Daoy (cell line): ENCODE results near the gene B4GALNT1. TPM values are rescaled to one million over a fixed set of nuclear protein-coding genes. Genes with fewer than 3 reads are reported as not detected.
"Not testable (repeated sequence)": the region's sequence is repeated elsewhere in the genome, so short reads cannot be mapped to it uniquely, and the experiment has no call there.

ENCODE experiments used
- DNase-seq: peaks from one replicate; pipeline ENCODE4 v3.0.0-alpha.2; 2015; ENCODE audit warnings: low read depth
- total RNA-seq: library from RNA; depleted of rRNA; stranded (reverse); fragments of >200 nt; shearing (Covaris generic); gene quantifications from 2 replicates; pipeline ENCODE4 v1.2.3, GENCODE V29; 2014; rRNA removed

B4GALNT1 gene
- total RNA-seq = 36.5 and 60.9 TPM in 2 replicates

GRCh38 chr12:57632958-57633840, at the start of gene B4GALNT1:
B4GALNT1 (minus strand) TSS chr12:57633201; CDS start chr12:57632132, 1,069 bp downstream.
- peak; percentile 85 for DNase-seq

- no peak for DNase-seq
These were observed 46.7 kb upstream of the B4GALNT1 start for GRCh38 chr12:57679697-57680096.

GRCh38 chr12:57677947-57678346, 44.9 kb upstream of the B4GALNT1 start:
- not testable (repeated sequence) for DNase-seq

GRCh38 chr12:57674691-57675090, 41.7 kb upstream of the B4GALNT1 start:
- DNase-seq = no peak

- no peak for DNase-seq
These were observed 39.8 kb upstream of the B4GALNT1 start for GRCh38 chr12:57672801-57673200.

GRCh38 chr12:57671811-57672210, 38.8 kb upstream of the B4GALNT1 start:
- not testable (repeated sequence) for DNase-seq

- not testable (repeated sequence) for DNase-seq
These were observed 36.7 kb upstream of the B4GALNT1 start for GRCh38 chr12:57669691-57670090.

GRCh38 chr12:57666897-57667296, 33.9 kb upstream of the B4GALNT1 start:
- DNase-seq = no peak

- DNase-seq = not testable (repeated sequence)
These were observed 32.2 kb upstream of the B4GALNT1 start for GRCh38 chr12:57665066-57665820.

- no peak for DNase-seq
These were observed 28.4 kb upstream of the B4GALNT1 start for GRCh38 chr12:57661376-57661775.

GRCh38 chr12:57658890-57659289, 25.9 kb upstream of the B4GALNT1 start:
- no peak for DNase-seq

- DNase-seq = no peak
These were observed 24.7 kb upstream of the B4GALNT1 start for GRCh38 chr12:57657744-57658143.

- DNase-seq = not testable (repeated sequence)
These were observed 23.4 kb upstream of the B4GALNT1 start for GRCh38 chr12:57656408-57656807.

- DNase-seq = no peak
These were observed 22.7 kb upstream of the B4GALNT1 start for GRCh38 chr12:57655541-57656240.

GRCh38 chr12:57654042-57654441, 21.0 kb upstream of the B4GALNT1 start:
- no peak for DNase-seq

GRCh38 chr12:57646659-57647049, 13.7 kb upstream of the B4GALNT1 start:
- not testable (repeated sequence) for DNase-seq

GRCh38 chr12:57645990-57646658, 13.1 kb upstream of the B4GALNT1 start:
- not testable (repeated sequence) for DNase-seq

- no peak for DNase-seq
These were observed 8.9 kb upstream of the B4GALNT1 start for GRCh38 chr12:57641699-57642442.

- DNase-seq = no peak
These were observed 7.4 kb upstream of the B4GALNT1 start for GRCh38 chr12:57640175-57641042.

- DNase-seq = no peak
These were observed 5.1 kb upstream of the B4GALNT1 start for GRCh38 chr12:57638096-57638495.
